Measurements from ENCODE around the gene CREB3L1.

Gene CREB3L1

GRCh38 chr11:46322759-46323158, 45.3 kb downstream of the CREB3L1 start:
- no peak for DNase-seq (ENCODE audit: low read depth)

GRCh38 chr11:46326813-46327416, 49.5 kb downstream of the CREB3L1 start:
- DNase-seq (ENCODE audit: low read depth): no peak

- no peak for DNase-seq (ENCODE audit: low read depth)
These were observed 50.4 kb downstream of the CREB3L1 start for GRCh38 chr11:46327829-46328228.

- no peak for DNase-seq (ENCODE audit: low read depth)
These were observed 52.7 kb downstream of the CREB3L1 start for GRCh38 chr11:46330154-46330553.

GRCh38 chr11:46330563-46331281, 53.3 kb downstream of the CREB3L1 start:
- no peak for DNase-seq (ENCODE audit: low read depth)

- no peak for DNase-seq (ENCODE audit: low read depth)
These were observed 54.0 kb downstream of the CREB3L1 start for GRCh38 chr11:46331282-46331984.

- DNase-seq (ENCODE audit: low read depth): no peak
These were observed 54.7 kb downstream of the CREB3L1 start for GRCh38 chr11:46332093-46332567.

GRCh38 chr11:46332568-46333393, 55.3 kb downstream of the CREB3L1 start:
- DNase-seq (ENCODE audit: low read depth): no peak

GRCh38 chr11:46333394-46333947, 56.0 kb downstream of the CREB3L1 start:
- no peak for DNase-seq (ENCODE audit: low read depth)

GRCh38 chr11:46334211-46334610, 56.7 kb downstream of the CREB3L1 start:
- no peak for DNase-seq (ENCODE audit: low read depth)

GRCh38 chr11:46335271-46335670, 57.8 kb downstream of the CREB3L1 start:
- DNase-seq (ENCODE audit: low read depth): no peak

- no peak for DNase-seq (ENCODE audit: low read depth)
These were observed 58.6 kb downstream of the CREB3L1 start for GRCh38 chr11:46335890-46336562.

GRCh38 chr11:46336563-46337180, 59.2 kb downstream of the CREB3L1 start:
- DNase-seq (ENCODE audit: low read depth): no peak

GRCh38 chr11:46337626-46338345, 60.3 kb downstream of the CREB3L1 start:
- no peak for DNase-seq (ENCODE audit: low read depth)

GRCh38 chr11:46338636-46338987, 61.1 kb downstream of the CREB3L1 start:
- DNase-seq (ENCODE audit: low read depth): no peak

GRCh38 chr11:46338988-46339666, 61.7 kb downstream of the CREB3L1 start:
- no peak for DNase-seq (ENCODE audit: low read depth)

GRCh38 chr11:46339816-46340215, 62.4 kb downstream of the CREB3L1 start:
- DNase-seq (ENCODE audit: low read depth): no peak

- DNase-seq (ENCODE audit: low read depth): no peak
These were observed 64.0 kb downstream of the CREB3L1 start for GRCh38 chr11:46341454-46341853.

GRCh38 chr11:46342239-46342638, 64.8 kb downstream of the CREB3L1 start:
- DNase-seq (ENCODE audit: low read depth): no peak

- no peak for DNase-seq (ENCODE audit: low read depth)
These were observed 66.1 kb downstream of the CREB3L1 start for GRCh38 chr11:46343520-46343919.
